ENCODE data around the gene MAPT.
"Not testable (repeated sequence)": the region's sequence is repeated elsewhere in the genome, so short reads cannot be mapped to it uniquely, and the experiment has no call there.

MAPT gene

DNA sequence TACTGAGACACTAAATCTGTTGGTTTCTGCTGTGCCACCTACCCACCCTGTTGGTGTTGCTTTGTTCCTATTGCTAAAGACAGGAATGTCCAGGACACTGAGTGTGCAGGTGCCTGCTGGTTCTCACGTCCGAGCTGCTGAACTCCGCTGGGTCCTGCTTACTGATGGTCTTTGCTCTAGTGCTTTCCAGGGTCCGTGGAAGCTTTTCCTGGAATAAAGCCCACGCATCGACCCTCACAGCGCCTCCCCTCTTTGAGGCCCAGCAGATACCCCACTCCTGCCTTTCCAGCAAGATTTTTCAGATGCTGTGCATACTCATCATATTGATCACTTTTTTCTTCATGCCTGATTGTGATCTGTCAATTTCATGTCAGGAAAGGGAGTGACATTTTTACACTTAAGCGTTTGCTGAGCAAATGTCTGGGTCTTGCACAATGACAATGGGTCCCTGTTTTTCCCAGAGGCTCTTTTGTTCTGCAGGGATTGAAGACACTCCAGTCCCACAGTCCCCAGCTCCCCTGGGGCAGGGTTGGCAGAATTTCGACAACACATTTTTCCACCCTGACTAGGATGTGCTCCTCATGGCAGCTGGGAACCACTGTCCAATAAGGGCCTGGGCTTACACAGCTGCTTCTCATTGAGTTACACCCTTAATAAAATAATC, 119.3 kb downstream of the MAPT start:
- Histone ChIP-seq H3K36me3 (ENCODE audit: insufficient read depth, low read length) (no peaks in the 10 kb centered on the region), H3K79me2 (ENCODE audit: insufficient read depth, low read length) (no peaks in the 10 kb centered on the region), H3K4me3 (ENCODE audit: low read depth in 1 of 2, low read length in 2 of 2) (no peak overlapping the region), H2AFZ (ENCODE audit: low read depth, low read length) (no peak overlapping the region), H3K27ac (ENCODE audit: low read length) (no peak overlapping the region), H3K27me3 (ENCODE audit: insufficient read depth, low read length, poor library complexity) (no peaks in the 10 kb centered on the region), H3K9ac (ENCODE audit: low read depth, low read length) (no peak overlapping the region), H3K9me3 (ENCODE audit: insufficient read depth, low read length, severe bottlenecking) (no peaks in the 10 kb centered on the region), H3K4me1 (ENCODE audit: insufficient read depth, low read length) (no peaks in the 10 kb centered on the region), H4K20me1 (ENCODE audit: insufficient read depth, low read length) (peaks cover 3% of the 10 kb centered on the region; the same call in 1 of the 2 replicates), H3K4me2 (ENCODE audit: insufficient read depth, low read length) (no peak overlapping the region)
- no peak for TF ChIP-seq EZH2 (IDR thresholded peaks at IDR 0.05; ENCODE audit: borderline replicate concordance, low read depth, low read length, severe bottlenecking)
- no peak for TF ChIP-seq CTCF (IDR thresholded peaks at IDR 0.05; ENCODE audit: borderline replicate concordance, extremely low read depth, low read length, poor library complexity, severe bottlenecking)
- DNase-seq (no peak), ATAC-seq (ENCODE audit: insufficient read depth, low read depth) (no peak)

DNA sequence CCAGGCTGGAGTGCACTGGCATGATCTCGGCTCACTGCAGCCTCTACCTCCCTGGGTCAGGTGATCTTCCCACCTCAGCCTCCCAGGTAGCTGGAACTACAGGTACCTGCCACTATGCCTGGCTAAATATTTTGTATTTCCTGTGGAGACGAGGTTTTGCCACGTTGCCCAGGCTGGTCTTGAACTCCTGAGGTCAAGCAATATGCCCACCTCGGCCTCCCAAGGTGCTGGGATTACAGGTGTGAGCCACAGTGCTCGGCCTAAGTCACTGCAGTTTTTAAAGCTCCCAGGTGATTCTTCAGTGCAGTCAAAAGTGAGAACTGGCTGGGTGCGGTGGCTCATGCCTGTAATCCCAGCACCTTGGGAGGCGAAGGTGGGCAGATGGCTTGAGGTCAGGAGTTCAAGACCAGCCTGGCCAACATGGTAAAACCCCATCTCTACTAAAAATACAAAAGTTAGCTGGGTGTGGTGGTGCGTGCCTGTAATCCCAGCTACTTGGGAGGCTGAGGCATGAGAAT, 125.1 kb downstream of the MAPT start:
- ATAC-seq (ENCODE audit: insufficient read depth, low read depth); H3K79me2 ChIP-seq (ENCODE audit: insufficient read depth, low read length); H3K4me2 ChIP-seq (ENCODE audit: insufficient read depth, low read length); H3K27me3 ChIP-seq (ENCODE audit: insufficient read depth, low read length, poor library complexity); H3K9me3 ChIP-seq (ENCODE audit: insufficient read depth, low read length, severe bottlenecking); DNase-seq; H3K27ac ChIP-seq (ENCODE audit: low read length); H3K9ac ChIP-seq (ENCODE audit: low read depth, low read length); H3K4me3 ChIP-seq (ENCODE audit: low read depth in 1 of 2, low read length in 2 of 2); H2AFZ ChIP-seq (ENCODE audit: low read depth, low read length); H3K4me1 ChIP-seq (ENCODE audit: insufficient read depth, low read length); H4K20me1 ChIP-seq (ENCODE audit: insufficient read depth, low read length); H3K36me3 ChIP-seq (ENCODE audit: insufficient read depth, low read length): not testable (repeated sequence)

- ATAC-seq (ENCODE audit: insufficient read depth, low read depth), result peak; percentile 53; the same call in 1 of the 3 replicates
- H3K9ac ChIP-seq (ENCODE audit: low read depth, low read length), result no peak overlapping the region
- H3K79me2 ChIP-seq (ENCODE audit: insufficient read depth, low read length), result no peaks in the 10 kb centered on the region
- no peak for DNase-seq
- H3K27me3 ChIP-seq (ENCODE audit: insufficient read depth, low read length, poor library complexity), result no peaks in the 10 kb centered on the region
- peaks cover 3% of the 10 kb centered on the region; the same call in 1 of the 2 replicates for H3K36me3 ChIP-seq (ENCODE audit: insufficient read depth, low read length)
- TF ChIP-seq CTCF (IDR thresholded peaks at IDR 0.05; ENCODE audit: borderline replicate concordance, extremely low read depth, low read length, poor library complexity, severe bottlenecking) (no peak), EZH2 (IDR thresholded peaks at IDR 0.05; ENCODE audit: borderline replicate concordance, low read depth, low read length, severe bottlenecking) (no peak)
- H3K4me2 ChIP-seq (ENCODE audit: insufficient read depth, low read length), result no peak overlapping the region
- H4K20me1 ChIP-seq (ENCODE audit: insufficient read depth, low read length), result no peaks in the 10 kb centered on the region
- H3K9me3 ChIP-seq (ENCODE audit: insufficient read depth, low read length, severe bottlenecking), result no peaks in the 10 kb centered on the region
- no peaks in the 10 kb centered on the region for H3K4me1 ChIP-seq (ENCODE audit: insufficient read depth, low read length)
- no peak overlapping the region for H2AFZ ChIP-seq (ENCODE audit: low read depth, low read length)
- no peak overlapping the region for H3K4me3 ChIP-seq (ENCODE audit: low read depth in 1 of 2, low read length in 2 of 2)
- H3K27ac ChIP-seq (ENCODE audit: low read length), result no peak overlapping the region
Observed at GRCh38 chr17:46020023-46020761, 125.8 kb downstream of the MAPT start.

DNA sequence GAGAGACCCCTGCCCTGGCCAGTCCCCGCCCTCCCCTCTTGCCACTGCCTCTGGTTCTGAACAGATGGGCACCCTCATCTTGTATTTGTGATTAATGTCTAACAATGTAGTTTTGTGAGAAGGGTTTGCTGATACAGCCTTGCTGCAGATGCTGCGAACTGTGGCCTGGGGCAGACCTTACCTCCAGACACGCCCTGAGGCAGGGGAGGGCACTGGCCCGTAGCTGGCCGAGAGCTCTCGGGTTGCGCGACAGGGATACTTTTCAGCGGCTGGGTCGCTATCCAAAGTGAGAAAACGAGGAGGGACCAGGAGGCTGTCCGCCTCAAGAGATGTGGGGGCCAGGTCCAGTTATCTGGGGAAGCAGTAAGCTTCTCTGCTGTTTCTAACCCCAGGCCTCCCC, 126.6 kb downstream of the MAPT start:
- Histone ChIP-seq H3K27me3 (ENCODE audit: insufficient read depth, low read length, poor library complexity) (no peaks in the 10 kb centered on the region), H3K4me1 (ENCODE audit: insufficient read depth, low read length) (no peaks in the 10 kb centered on the region), H4K20me1 (ENCODE audit: insufficient read depth, low read length) (no peaks in the 10 kb centered on the region), H3K9me3 (ENCODE audit: insufficient read depth, low read length, severe bottlenecking) (no peaks in the 10 kb centered on the region), H3K4me2 (ENCODE audit: insufficient read depth, low read length) (no peak overlapping the region), H3K36me3 (ENCODE audit: insufficient read depth, low read length) (peaks cover 3% of the 10 kb centered on the region; the same call in 1 of the 2 replicates), H3K4me3 (ENCODE audit: low read depth in 1 of 2, low read length in 2 of 2) (no peak overlapping the region), H3K79me2 (ENCODE audit: insufficient read depth, low read length) (no peaks in the 10 kb centered on the region), H3K9ac (ENCODE audit: low read depth, low read length) (no peak overlapping the region), H3K27ac (ENCODE audit: low read length) (no peak overlapping the region), H2AFZ (ENCODE audit: low read depth, low read length) (no peak overlapping the region)
- DNase-seq (no peak), ATAC-seq (ENCODE audit: insufficient read depth, low read depth) (no peak)
- no peak for TF ChIP-seq CTCF (IDR thresholded peaks at IDR 0.05; ENCODE audit: borderline replicate concordance, extremely low read depth, low read length, poor library complexity, severe bottlenecking)
- TF ChIP-seq EZH2 (IDR thresholded peaks at IDR 0.05; ENCODE audit: borderline replicate concordance, low read depth, low read length, severe bottlenecking), result no peak

DNA sequence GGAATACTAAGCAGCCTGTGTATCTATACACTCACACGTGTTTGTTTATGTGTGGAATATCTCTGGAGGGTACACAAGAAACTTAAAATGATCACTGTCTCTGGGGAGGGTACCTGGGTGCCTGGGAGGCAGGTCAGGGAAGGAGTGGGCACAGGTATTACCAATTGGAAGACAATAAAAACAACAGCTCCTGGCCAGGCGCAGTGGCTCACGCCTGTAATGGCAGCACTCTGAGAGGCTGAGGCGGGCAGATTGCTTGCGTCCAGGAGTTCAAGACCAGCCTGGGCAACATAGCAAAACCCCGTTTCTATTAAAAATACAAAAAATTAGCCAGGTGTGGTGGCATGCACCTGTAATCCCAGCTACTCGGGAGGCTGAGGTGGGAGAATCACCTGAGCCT, 129.0 kb downstream of the MAPT start:
- H3K4me2 ChIP-seq (ENCODE audit: insufficient read depth, low read length); H3K27ac ChIP-seq (ENCODE audit: low read length); H2AFZ ChIP-seq (ENCODE audit: low read depth, low read length); H3K27me3 ChIP-seq (ENCODE audit: insufficient read depth, low read length, poor library complexity); H3K4me3 ChIP-seq (ENCODE audit: low read depth in 1 of 2, low read length in 2 of 2); DNase-seq; H3K79me2 ChIP-seq (ENCODE audit: insufficient read depth, low read length); H3K9me3 ChIP-seq (ENCODE audit: insufficient read depth, low read length, severe bottlenecking); ATAC-seq (ENCODE audit: insufficient read depth, low read depth); H3K4me1 ChIP-seq (ENCODE audit: insufficient read depth, low read length); H3K9ac ChIP-seq (ENCODE audit: low read depth, low read length): not testable (repeated sequence)
- H3K36me3 ChIP-seq (ENCODE audit: insufficient read depth, low read length), result peaks cover 24% of the 10 kb centered on the region
- H4K20me1 ChIP-seq (ENCODE audit: insufficient read depth, low read length), result peaks cover 15% of the 10 kb centered on the region; the same call in 1 of the 2 replicates
